ENCODE measurements around the gene REXO4.

DNA sequence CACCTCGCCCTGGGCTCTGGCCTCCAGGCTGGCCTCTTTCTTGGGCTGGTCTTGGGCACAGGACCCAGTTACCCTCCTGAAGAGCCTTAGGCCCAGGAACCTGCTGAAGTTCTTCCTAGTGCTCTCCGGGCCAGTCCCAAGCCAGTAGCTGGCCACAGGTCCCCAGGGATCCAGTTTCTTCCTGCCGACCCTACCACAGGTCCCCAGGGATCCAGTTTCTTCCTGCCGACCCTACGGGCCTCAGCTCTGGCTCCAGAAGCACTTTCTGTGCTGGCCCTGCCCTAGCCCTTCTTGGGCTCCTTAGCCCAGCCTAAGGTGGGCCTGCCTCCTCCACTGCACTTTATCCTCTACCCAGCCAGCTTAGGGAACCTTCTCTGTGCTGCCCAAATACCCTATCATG, 23.8 kb upstream of the REXO4 start:
- TF ChIP-seq, protein P1, sequence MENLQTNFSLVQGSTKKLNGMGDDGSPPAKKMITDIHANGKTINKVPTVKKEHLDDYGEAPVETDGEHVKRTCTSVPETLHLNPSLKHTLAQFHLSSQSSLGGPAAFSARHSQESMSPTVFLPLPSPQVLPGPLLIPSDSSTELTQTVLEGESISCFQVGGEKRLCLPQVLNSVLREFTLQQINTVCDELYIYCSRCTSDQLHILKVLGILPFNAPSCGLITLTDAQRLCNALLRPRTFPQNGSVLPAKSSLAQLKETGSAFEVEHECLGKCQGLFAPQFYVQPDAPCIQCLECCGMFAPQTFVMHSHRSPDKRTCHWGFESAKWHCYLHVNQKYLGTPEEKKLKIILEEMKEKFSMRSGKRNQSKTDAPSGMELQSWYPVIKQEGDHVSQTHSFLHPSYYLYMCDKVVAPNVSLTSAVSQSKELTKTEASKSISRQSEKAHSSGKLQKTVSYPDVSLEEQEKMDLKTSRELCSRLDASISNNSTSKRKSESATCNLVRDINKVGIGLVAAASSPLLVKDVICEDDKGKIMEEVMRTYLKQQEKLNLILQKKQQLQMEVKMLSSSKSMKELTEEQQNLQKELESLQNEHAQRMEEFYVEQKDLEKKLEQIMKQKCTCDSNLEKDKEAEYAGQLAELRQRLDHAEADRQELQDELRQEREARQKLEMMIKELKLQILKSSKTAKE (IDR thresholded peaks at IDR 0.05; ENCODE audit: low read depth, poor library complexity, severe bottlenecking), result no peak
- TF ChIP-seq, protein P2, sequence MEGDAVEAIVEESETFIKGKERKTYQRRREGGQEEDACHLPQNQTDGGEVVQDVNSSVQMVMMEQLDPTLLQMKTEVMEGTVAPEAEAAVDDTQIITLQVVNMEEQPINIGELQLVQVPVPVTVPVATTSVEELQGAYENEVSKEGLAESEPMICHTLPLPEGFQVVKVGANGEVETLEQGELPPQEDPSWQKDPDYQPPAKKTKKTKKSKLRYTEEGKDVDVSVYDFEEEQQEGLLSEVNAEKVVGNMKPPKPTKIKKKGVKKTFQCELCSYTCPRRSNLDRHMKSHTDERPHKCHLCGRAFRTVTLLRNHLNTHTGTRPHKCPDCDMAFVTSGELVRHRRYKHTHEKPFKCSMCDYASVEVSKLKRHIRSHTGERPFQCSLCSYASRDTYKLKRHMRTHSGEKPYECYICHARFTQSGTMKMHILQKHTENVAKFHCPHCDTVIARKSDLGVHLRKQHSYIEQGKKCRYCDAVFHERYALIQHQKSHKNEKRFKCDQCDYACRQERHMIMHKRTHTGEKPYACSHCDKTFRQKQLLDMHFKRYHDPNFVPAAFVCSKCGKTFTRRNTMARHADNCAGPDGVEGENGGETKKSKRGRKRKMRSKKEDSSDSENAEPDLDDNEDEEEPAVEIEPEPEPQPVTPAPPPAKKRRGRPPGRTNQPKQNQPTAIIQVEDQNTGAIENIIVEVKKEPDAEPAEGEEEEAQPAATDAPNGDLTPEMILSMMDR (IDR thresholded peaks at IDR 0.05 in 2 of 3, conservative IDR thresholded peaks at IDR 0.05 in 1 of 3; ENCODE audit: control insufficient read depth in 2 of 3, extremely low read depth in 1 of 3, insufficient read depth in 1 of 3, low read depth in 3 of 3, low read length in 3 of 3), result no peak
- TF ChIP-seq, protein P3, sequence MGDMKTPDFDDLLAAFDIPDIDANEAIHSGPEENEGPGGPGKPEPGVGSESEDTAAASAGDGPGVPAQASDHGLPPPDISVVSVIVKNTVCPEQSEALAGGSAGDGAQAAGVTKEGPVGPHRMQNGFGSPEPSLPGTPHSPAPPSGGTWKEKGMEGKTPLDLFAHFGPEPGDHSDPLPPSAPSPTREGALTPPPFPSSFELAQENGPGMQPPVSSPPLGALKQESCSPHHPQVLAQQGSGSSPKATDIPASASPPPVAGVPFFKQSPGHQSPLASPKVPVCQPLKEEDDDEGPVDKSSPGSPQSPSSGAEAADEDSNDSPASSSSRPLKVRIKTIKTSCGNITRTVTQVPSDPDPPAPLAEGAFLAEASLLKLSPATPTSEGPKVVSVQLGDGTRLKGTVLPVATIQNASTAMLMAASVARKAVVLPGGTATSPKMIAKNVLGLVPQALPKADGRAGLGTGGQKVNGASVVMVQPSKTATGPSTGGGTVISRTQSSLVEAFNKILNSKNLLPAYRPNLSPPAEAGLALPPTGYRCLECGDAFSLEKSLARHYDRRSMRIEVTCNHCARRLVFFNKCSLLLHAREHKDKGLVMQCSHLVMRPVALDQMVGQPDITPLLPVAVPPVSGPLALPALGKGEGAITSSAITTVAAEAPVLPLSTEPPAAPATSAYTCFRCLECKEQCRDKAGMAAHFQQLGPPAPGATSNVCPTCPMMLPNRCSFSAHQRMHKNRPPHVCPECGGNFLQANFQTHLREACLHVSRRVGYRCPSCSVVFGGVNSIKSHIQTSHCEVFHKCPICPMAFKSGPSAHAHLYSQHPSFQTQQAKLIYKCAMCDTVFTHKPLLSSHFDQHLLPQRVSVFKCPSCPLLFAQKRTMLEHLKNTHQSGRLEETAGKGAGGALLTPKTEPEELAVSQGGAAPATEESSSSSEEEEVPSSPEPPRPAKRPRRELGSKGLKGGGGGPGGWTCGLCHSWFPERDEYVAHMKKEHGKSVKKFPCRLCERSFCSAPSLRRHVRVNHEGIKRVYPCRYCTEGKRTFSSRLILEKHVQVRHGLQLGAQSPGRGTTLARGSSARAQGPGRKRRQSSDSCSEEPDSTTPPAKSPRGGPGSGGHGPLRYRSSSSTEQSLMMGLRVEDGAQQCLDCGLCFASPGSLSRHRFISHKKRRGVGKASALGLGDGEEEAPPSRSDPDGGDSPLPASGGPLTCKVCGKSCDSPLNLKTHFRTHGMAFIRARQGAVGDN (IDR thresholded peaks at IDR 0.05), result no peak
- no peak for TF ChIP-seq YY1 (IDR thresholded peaks at IDR 0.05; ENCODE audit: low read depth, low read length)
- TF ChIP-seq MEF2A (IDR thresholded peaks at IDR 0.05; ENCODE audit: insufficient read depth, low read depth, low read length), result no peak
- TF ChIP-seq EGR1 (IDR thresholded peaks at IDR 0.05; ENCODE audit: borderline replicate concordance in 1 of 2, low read depth in 2 of 2, low read length in 2 of 2), result no peak
- TF ChIP-seq ESRRA (IDR thresholded peaks at IDR 0.05; ENCODE audit: low read length), result no peak
- TF ChIP-seq, protein P4, sequence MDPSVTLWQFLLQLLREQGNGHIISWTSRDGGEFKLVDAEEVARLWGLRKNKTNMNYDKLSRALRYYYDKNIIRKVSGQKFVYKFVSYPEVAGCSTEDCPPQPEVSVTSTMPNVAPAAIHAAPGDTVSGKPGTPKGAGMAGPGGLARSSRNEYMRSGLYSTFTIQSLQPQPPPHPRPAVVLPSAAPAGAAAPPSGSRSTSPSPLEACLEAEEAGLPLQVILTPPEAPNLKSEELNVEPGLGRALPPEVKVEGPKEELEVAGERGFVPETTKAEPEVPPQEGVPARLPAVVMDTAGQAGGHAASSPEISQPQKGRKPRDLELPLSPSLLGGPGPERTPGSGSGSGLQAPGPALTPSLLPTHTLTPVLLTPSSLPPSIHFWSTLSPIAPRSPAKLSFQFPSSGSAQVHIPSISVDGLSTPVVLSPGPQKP (IDR thresholded peaks at IDR 0.05; ENCODE audit: low read depth, low read length), result no peak
- TF ChIP-seq CEBPB (IDR thresholded peaks at IDR 0.05; ENCODE audit: borderline replicate concordance in 1 of 2, low read depth in 2 of 2, low read length in 2 of 2), result no peak
- no peak for TF ChIP-seq POLR2AphosphoS5 (IDR thresholded peaks at IDR 0.05; ENCODE audit: low read length)
- TF ChIP-seq, protein P5, sequence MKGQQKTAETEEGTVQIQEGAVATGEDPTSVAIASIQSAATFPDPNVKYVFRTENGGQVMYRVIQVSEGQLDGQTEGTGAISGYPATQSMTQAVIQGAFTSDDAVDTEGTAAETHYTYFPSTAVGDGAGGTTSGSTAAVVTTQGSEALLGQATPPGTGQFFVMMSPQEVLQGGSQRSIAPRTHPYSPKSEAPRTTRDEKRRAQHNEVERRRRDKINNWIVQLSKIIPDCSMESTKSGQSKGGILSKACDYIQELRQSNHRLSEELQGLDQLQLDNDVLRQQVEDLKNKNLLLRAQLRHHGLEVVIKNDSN (IDR thresholded peaks at IDR 0.05; ENCODE audit: borderline replicate concordance, extremely low read length, insufficient read depth, low read depth, low read length), result no peak

Measured in GM12878 (cell line).